GM12878 (cell line): ENCODE data around the gene SLC2A9.

Experiments used
- CBX5 ChIP-seq: sonication (generic); IDR thresholded peaks from 2 replicates; pipeline ENCODE4 v1.6.1; 2016; ENCODE audit warnings: low read depth, moderate library complexity, mild to moderate bottlenecking, inconsistent platforms
- MXI1 ChIP-seq: fragments of 150-350 bp; IDR thresholded peaks from 2 replicates; pipeline ENCODE4 v1.6.1; 2011; ENCODE audit warnings: low read depth, mild to moderate bottlenecking, inconsistent platforms, low read length, improper control_type of control experiment
- POLR2A ChIP-seq: IDR thresholded peaks from 2 replicates; pipeline ENCODE4 v1.6.1; 2011; ENCODE audit warnings: low read depth, mild to moderate bottlenecking, low read length
- POLR2AphosphoS5 ChIP-seq: IDR thresholded peaks from 2 replicates; pipeline ENCODE4 v1.6.1; 2011; ENCODE audit warnings: mild to moderate bottlenecking, low read length, inconsistent platforms
- TF ChIP-seq, protein P1 (sequence below), 3 experiments: IDR thresholded peaks in 2 of 3; conservative IDR thresholded peaks in 1 of 3; 2 replicates each; pipeline ENCODE4 v1.5.1; 2011; ENCODE audit warnings: low read depth in 3 of 3, low read length in 3 of 3, mild to moderate bottlenecking in 3 of 3, control low read depth in 2 of 3, moderate library complexity in 2 of 3, inconsistent platforms in 1 of 3, mixed read lengths in 1 of 3; ENCODE audit not compliant: control insufficient read depth in 2 of 3, insufficient read depth in 1 of 3; ENCODE audit errors: extremely low read depth in 1 of 3

DNA sequence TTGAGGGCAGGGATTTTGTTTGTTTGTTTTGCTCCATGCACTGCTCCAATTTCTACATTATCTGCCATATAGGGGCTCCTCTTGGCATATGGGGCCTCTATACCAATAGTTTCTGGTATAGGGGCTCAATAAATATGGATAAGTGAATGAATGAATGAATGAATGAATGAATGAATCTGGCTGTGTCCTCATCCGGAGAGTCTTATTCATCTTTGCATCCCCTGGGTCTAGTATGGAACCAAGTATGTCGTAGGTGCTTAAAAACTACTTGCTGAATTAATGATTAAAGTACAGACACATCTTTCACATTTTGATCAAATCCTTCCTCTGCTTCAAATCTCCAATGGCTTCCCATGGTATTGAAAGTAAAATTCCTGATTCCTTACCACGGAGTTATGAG is 159.7 kb downstream of the SLC2A9 start:
- TF ChIP-seq, protein P1, sequence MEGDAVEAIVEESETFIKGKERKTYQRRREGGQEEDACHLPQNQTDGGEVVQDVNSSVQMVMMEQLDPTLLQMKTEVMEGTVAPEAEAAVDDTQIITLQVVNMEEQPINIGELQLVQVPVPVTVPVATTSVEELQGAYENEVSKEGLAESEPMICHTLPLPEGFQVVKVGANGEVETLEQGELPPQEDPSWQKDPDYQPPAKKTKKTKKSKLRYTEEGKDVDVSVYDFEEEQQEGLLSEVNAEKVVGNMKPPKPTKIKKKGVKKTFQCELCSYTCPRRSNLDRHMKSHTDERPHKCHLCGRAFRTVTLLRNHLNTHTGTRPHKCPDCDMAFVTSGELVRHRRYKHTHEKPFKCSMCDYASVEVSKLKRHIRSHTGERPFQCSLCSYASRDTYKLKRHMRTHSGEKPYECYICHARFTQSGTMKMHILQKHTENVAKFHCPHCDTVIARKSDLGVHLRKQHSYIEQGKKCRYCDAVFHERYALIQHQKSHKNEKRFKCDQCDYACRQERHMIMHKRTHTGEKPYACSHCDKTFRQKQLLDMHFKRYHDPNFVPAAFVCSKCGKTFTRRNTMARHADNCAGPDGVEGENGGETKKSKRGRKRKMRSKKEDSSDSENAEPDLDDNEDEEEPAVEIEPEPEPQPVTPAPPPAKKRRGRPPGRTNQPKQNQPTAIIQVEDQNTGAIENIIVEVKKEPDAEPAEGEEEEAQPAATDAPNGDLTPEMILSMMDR (IDR thresholded peaks at IDR 0.05 in 2 of 3, conservative IDR thresholded peaks at IDR 0.05 in 1 of 3; ENCODE audit: control insufficient read depth in 2 of 3, extremely low read depth in 1 of 3, insufficient read depth in 1 of 3, low read depth in 3 of 3, low read length in 3 of 3): no peak
- no peak for TF ChIP-seq POLR2A
- TF ChIP-seq MXI1: no peak
- no peak for TF ChIP-seq POLR2AphosphoS5
- TF ChIP-seq CBX5: no peak
